GM21381 (cell line): ENCODE measurements around the gene EEFSEC.

Experiments used
- ATAC-seq: cut with Tn5 transposase; IDR thresholded peaks from one replicate; pipeline ENCODE4 v1.9.1; 2021; ENCODE audit warnings: mild to moderate bottlenecking, moderate library complexity; ENCODE audit not compliant: unreplicated experiment

Gene EEFSEC

DNA sequence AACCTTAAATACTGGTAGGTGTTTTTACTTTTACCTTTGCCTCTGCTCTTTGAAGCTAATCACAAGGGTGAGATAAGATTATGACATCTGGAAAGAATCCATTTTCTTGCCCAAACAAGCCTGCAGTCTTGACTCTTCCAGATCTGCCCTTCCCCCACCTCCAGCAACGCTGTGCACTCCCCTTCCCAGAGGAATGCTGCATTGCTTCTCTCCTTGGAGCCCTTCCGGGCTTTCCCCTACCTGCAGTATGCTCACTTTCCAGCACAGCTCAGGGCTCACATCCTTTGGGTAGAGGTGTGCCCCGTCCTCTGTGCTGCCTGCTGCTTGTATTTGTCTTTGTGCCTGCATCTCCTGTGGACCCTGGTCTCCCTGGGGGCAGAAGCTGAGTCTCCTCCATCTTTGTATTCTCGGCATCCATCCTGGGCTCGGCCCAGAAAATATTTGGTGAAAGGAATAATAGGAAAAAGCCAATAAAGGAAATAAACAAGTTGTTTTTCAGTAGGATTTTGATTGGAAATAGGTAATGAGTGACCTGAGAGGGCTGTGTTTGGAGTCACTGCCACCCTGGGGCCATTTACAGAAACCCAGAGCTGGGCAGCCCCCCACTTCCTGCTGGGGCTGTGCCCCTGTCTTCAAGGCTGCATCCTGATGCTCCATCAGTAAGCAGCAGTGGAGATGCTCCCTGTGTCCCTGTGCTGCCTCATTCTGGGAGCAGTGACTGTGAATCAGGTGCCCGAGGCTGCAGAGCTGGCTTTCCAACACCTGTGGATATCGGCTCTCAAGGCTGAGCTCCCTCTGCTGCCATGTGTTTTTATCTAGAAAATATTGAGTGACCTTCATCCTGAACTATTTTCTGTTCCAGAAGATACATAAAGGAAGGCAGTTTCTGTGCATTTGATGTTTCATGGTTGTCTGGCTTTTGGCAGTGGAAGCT, 117.5 kb downstream of the EEFSEC start:
- ATAC-seq, result no peak

DNA sequence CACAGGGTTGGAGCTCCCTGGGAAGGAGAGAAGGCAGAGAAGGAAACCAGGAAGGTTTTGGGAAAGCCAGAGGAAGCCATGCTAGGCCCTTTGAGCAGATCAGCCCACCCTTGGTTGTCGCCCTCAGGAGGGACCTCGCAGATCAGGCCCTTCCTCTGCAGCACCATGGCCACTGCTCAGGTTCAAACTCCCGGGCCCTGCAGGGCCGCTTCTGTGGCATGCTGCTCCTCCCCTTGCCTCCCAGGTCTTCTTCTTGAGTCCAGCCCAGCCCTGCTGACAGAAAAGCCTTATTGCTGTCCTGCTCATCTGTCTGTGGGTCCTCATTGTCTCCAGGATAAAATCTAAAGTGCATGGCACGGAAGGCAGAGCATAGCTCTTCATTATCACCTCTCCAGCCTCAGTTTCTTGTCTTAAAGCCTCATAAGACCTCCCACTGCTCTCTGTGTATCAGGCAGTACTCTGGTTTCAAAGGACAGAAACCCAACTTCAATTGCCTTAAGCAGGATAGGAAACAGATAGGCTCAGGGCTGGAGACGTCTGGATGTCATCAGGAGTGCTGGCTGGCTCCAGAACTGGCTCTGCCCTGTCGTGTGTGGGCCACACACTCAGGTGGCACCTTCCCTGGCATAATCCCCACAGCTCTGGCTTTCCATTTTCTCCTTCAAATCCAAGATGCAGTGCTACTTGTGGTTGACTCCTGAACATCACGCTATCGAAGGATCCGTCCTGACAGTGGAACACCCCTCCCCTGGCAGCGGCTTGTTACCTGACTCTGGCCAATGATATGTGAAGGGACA, 118.5 kb downstream of the EEFSEC start:
- ATAC-seq, result no peak

DNA sequence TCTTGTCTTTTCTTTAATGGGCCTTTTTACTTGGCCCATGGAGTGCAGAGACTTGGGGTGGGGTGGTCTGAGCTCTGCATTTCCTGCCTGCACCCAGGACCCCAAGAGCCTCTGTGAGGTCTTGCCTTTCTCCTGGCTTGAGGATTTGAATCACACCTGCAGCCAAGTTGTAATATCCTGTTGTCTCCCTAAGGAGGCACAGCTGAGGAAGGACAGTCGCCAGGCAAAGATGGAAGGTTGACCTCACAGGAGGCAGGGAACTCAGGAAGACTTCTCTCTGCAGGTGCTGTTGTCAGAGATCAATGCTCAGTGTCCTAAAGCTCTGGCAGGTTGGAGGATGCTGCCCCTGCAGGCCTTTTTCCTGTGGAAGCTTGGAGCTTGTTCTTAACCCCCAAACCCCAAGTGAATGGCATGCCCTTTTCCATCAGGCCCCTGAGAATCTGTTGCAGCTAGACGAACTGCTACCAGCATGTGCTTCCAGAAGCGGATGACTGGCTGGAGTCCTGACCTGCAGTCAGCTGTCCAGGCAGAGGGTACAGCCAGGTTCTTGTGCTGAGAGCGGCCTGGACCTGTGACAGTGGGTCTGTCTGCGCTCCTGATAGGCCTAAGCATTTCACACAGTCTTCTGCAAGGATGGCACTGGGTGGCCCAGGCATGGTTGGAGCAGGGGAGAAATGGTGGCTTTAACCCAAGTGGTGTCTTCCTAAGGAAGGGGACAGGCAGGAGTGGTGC, 120.0 kb downstream of the EEFSEC start:
- no peak for ATAC-seq

DNA sequence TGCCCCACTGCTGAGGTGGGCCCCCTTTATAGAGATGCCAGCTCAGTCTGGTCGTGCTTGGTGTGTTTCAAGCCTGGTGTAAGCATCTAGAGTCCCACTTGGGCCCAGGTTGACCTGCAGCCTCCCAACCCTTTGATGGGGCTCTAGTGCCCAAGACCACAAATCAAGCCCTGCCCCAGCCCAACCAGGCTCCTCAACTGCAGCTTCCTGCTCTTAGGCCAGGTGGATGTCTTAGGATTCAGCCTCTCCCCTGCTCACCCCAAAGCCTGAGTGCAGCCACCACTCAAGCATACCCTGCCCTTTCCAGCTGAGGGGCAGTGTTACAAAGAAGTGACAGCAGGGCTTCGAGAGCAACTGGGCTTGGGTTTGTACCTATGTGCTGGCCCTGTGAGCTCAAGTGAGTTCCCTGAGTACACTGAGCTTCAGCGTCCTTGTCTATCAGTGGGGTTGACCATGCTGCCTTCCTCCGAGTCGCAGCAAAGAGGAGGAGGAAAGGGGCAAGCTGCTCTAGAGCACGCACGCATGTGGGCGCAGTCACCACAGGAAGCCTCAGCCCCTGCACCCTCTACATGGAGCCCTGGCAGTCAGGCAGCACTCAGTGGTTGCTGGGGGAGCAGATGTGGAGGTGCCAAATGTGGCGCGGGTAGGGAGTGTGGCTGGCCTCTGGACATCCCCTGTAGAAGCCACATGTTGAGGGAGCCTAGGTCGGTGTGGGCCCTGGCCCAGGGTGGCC, 120.7 kb downstream of the EEFSEC start:
- no peak for ATAC-seq

DNA sequence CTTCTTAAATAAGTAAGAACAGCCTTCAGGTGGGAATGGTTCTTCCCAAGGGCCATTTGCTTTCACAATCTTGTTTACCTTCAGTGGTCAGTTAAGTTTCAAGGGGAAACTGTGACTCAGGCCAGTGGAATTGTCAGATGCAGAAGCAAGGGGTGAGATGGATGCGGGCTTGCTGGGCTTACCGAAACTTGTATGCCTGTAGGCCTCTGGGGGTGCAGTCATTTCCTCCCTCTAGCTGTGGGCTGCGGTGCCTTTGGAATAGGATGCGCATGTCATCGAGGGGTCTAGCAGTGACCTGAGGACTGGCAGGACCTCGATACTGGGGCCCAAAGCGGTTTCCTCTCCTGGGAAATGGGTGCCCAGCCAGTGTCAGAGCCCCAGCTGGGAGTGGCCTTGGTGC, 121.6 kb downstream of the EEFSEC start:
- no peak for ATAC-seq

DNA sequence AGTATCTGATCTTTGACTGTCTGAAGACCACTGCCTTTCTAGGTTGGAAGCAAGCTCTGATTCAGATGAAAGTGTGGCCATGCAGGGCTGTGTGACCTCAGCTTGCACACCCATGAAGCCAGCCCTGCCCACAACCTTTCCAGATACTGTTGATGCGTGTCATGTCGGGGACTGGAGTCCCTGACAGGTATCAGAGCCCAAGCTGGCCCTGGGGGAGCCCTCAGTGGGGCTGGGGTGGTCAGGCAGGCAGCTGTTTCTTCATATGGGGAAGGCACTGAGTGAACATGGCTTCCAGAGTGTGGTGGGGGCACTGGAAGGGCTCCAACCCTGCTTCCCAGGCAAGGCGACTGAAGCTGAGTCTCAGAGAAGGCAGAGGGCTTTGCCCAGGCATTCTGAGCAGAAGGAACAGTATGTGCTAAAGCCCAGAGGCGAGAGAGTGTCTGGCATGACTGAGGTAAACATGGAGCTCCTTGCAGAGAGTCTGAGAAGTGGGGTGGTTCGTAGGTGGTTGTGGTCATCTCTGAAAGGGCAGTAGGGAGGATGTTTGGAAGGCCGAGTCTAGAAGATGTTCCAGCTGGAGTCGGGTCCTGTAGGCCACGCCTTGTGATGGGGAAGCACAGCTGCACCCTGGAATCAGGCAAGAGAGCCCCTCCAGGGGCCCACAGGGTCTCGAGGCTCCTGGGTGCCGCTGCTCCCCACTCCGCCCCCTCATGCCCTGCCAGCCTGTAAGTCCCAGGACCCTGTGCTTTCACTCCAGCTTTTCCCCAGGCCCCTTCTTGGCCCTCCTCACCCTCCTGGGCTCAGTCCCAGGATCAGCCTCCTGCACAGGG, 122.2 kb downstream of the EEFSEC start:
- ATAC-seq, result no peak

DNA sequence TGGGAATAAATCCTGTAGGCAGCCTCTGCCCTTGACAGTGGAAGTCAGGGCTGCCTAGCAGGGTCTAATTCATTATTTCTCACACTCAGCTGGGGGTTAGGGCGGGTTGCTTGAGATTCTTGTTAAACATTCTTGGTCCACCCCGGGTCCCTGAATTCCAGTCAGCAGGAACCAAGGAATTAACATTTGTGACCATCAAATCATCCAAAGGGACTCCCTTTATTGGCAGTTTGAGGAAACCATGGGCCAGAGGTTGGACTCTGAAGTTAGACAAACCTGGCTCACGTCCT, 122.8 kb downstream of the EEFSEC start:
- no peak for ATAC-seq

DNA sequence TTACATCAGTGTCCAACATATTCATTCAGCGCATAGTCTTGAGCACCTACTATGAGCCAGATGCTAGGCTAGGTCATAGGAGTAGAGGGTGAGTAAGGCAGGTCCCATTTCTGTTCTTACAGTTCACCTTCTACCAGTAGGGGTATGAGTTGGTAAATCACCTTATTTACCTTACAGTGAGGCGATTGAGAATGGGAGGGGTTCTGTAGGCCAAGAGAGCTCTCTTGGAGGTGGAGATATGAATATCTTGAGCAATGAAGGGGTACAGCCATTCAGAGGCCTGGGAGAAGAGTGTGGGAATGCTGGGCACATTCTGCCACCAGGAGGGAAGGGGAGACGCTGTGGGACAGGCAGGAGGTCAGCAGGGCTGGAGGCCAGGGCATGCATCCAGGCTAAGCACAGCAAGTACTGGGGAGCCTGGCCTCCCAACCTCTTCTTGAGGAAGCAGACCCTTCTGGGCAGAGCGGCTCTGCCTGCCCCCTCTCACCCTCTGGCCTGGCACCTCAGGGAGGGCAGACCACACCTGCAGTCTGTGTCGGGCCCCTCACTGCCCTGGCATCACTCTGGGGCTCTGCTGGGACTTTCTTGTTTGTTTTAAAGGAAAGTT, 123.4 kb downstream of the EEFSEC start:
- ATAC-seq, result no peak

DNA sequence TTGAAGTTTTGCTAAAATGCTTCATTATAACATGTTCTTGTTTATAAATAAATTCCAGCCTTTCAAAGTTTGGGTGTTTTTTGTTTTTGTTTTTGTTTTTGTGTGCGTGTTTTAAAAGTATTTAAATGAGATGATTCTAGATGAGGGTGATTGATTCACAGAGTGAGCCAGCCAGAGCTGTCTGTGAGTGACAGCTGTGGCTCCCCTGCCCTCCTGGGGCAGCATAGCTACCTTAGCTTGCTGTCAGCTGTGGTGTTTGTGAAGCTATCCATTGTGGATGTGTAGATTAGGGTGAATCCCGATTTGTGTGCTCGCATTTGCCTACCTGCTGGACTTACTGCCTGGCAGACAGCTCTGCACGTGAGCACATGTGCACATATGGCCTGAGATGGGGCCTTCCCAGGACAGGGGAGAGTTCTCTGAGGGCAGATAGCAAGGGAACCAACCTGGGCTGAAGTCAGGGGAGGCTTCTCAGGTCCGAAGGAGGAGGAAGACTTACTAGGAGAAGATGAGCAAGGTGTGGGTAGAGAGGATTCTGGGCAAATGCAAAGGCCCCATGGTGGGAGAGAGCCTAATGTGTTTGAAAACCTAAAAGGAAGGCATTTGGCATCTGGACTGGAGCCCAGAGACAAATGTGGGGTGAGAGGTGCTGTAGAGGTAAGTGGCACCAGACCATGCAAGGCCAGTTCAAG, 124.2 kb downstream of the EEFSEC start:
- ATAC-seq, result no peak

DNA sequence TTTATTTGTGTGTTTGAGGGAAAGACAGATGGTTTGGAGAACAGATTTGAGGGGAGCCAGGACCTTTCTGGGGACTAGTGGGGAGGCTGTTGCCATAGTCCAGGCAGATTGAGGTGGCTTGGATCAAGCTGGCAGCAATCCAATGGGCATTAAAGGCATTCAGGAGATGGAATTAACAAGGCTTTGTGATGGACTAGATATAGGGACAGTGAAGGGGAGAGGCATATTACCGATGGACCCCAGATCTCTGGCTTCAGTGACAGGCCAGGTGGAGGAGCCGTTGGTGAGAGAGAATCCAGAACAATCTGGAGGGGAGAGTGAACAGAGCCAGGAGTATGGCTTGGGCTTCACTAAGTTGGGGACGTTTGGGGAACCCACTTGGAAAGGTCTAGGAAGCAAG, 124.8 kb downstream of the EEFSEC start:
- ATAC-seq, result no peak

DNA sequence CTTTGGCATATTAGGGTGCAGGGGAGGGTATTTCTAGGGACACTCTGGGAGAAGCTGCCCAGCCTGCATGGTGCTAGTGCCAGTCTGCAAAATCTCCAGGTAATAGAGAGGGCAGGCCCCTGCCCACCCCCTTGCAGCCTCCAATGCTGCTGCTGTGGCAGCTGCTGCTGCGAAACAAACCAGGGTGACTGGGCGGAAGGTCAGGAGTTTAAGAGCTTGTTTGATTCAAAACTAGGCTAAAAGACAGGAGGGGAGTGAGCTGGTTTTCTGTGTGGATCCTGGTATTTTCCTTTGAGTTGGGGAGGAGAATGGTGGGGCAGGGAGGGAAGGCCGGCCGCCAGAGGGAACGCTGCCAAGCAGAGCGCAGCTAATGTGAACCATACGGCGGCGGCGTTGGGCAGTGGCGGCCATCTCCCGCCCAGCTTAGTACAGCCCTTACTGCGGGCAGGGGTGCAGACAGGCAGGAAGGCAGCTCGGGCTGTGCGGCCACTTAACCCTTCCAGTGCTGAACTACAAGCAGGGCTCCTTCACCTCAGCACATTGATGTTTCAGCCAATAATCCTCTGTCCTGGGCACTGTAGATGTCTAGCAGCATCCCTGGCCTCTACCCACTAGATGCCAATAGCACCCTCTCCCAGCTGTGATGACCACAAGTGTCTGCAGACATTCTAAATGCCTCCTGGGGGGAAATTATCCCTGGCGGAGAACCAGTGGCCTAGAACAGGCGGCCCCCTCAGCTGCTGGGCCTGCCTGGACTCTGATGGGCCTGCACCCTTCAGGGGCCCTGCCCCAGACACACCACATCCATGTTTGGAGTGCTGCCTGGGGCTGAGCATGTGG, 125.7 kb downstream of the EEFSEC start:
- no peak for ATAC-seq

DNA sequence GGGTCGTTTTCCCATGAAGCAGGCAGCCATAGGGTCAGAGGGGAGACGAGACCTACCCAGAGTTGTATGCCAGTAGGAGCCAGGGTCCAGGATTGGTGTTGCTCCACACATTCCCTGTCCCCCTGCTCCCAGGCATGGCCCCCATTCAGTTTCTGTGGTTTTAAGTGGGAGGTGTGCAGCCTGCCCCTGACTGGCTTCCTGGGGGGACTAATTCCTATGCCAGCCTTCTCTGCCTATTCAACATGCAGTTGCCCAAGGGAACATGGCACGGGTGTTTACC, 126.3 kb downstream of the EEFSEC start:
- ATAC-seq, result no peak

DNA sequence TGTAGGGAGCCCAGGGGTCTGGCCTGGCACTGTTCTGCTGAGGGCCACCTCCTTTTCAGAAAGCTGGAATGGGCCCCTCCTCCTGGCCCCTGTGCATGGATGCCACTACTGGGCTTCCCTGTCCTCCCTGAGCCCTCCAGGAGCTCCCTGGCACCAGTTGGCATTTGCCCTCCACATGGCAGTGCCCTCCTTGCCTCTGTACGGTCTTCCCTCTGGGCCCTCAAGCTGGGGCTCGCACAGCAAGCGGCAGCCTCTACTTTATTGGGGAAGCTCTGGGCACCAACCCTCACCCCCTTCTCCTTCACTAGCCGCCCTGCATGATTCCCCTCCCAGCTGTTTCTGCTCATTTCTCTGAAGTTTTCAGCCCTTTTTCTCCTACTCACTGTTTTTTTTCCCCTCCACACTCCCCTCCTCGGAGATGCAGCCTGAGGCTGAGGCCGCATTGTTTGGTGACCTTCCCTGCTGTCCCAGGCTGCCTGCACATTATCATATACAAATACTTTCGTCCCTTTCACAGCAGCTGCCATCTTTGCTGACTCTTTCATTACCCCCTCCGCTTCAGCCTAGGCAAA, 127.3 kb downstream of the EEFSEC start:
- no peak for ATAC-seq

DNA sequence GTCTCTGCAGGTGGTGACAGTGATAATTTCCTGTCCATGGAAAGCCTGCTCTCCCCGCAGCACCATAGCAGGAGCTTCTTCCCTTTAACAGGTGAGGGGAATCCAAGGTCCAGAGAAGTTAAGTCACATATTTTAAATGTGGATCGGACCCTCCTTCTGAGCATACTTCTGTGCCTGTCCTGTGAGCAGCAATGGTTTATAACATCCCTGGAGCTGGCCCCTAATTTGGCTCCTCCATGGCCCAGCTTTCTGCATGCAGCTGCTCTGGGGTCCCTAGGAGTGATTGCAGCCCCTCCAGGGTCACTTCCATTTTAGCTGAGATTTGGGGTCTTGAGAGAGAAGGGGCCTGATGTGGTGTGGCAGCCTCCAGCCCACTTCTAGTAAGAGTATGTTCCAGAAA, 127.8 kb downstream of the EEFSEC start:
- no peak for ATAC-seq

DNA sequence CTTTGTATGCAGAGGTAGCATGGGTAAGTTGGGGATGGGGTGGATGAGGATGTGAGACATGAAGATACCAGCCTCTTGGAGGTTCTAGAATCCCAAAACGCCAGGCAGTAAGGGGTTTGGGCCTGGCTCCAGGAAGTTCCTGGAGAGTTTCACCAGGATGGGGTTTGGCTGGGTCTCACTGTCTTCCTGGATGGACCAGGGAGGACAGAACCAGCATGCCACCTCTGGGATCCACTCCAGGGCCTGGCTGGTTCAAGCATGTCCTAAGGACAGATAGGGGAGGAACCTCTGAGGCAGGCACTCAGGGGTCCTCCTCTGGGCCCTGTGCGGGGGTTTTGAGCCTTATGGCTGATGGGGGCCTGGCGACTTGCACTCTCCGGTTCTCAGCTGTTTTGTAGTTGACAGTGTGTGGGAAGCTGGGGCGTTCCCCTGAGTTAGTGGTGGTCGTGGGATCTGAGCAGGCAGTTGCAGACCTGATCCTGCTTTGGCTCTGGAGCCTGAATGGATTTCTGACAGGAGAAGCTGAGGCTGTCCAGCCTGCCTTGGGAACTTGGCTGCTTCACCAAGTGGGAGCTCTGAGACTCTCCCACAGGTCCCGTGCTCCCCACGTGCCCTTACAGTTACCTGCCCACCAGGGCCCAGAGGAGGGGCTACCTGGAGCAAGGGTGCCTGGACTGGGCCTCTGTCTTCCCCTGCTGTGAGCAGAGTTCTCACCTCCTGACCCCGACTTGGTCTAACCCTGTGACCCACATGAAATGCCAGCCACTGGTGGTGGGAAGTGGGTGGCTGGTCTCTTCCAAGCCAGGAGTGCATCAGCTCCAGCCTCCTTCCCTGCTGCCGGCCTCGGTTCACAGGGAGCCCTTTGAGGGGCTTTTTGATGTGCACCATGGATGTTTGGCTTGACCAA, 128.4 kb downstream of the EEFSEC start:
- ATAC-seq, result no peak

DNA sequence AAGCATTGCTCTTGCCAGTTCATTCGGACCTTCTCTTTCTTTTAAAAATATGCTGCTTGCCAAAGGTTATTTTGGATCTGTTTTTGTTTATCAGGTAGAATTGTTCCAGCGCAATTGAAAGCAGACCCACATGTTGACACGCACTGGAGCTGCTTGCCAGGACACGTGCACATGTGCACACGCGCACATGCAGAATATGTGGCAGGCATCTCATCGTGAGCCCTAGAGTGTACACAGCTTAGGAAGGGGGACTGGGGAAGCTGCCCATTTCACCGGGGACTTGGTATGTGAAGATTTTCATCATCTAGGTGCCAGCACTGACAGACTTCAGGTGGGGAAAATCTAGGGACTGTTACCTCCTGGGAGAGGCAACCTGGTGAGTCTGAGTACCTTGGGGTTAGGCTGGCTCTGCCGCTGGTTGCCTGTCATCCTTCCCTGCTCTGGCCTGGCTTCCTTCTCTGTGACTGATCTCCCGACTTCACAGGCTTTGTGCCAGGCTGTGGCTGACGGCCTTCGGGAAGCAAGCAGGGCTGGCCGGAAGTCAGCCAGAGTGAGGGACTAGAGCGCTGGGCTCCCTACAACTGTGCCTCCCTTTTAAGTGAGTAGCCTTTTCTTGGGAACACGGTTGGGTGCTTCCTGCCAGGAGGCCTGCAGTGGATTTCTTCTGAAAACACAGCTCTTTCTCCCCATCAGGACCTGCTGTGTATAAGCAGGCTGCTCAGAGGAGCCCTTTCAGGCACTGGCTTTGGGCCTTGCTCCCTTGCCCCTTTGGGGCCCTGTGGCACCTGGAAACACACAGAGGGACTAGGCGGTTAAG, 129.3 kb downstream of the EEFSEC start:
- no peak for ATAC-seq
